K562 (cell line): Measurements from ENCODE around the gene S100A1. TPM values are rescaled to one million over a fixed set of nuclear protein-coding genes. Genes with fewer than 3 reads are reported as not detected.
"Not testable (repeated sequence)": the region's sequence is repeated elsewhere in the genome, so short reads cannot be mapped to it uniquely, and the experiment has no call there.

ENCODE experiments used
- ATAC-seq: fragments of 200-7000 bp; cut with Tn5 transposase; 3 replicates; pipeline ENCODE4 v1.9.1; 2020; ENCODE audit warnings: moderate library complexity
- BruUV-seq: library from RNA; stranded (reverse); fragments of 400-500 nt; replicated peaks from 2 replicates; lab custom pipeline; 2021; lab: Mats Ljungman, UMichigan
- CTCF ChIA-PET: fragments of 300-600 bp; formaldehyde crosslinking; extraction: SDS; loops from one replicate; lab custom pipeline; 2021; ENCODE audit warnings: low intra/inter-chr PET ratio; lab: Yijun Ruan, JAX
- POLR2A ChIA-PET: fragments of 300-600, 350-650 bp; sonication (Branson Sonifier 250); formaldehyde crosslinking; extraction: SDS; loops from one replicate; lab custom pipeline; 2021; ENCODE audit warnings: antibody characterized with exemption, inconsistent platforms; lab: Yijun Ruan, JAX
- DNase-seq, 4 experiments: peaks; one replicate each; pipeline versions ENCODE4 v3.0.0 to v3.0.0-alpha.2; 2011 to 2018; ENCODE audit warnings: low spot score in 3 of 4, mixed read lengths in 3 of 4; ENCODE audit errors: extremely low read depth in 1 of 4
- FAIRE-seq: peaks from 2 replicates; lab custom pipeline; 2011; peaks lifted over from hg19 to GRCh38; lab: Jason Lieb, UNC
- H2AFZ ChIP-seq: 2 replicates; pipeline ENCODE4 v1.6.0; 2011; ENCODE audit warnings: low read depth, low read length, control low read depth, inconsistent platforms
- H3K27ac ChIP-seq: fragments of 200-600 bp; 3 replicates; pipeline ENCODE4 v1.8.0; 2011; ENCODE audit warnings: low read depth, mild to moderate bottlenecking, control low read depth, inconsistent platforms, low read length, moderate library complexity, mixed read lengths; ENCODE audit errors: extremely low read depth
- H3K27me3 ChIP-seq, 2 experiments: fragments of 300-600 bp in 1 of 2; 2 replicates in 1 of 2; 3 replicates in 1 of 2; pipeline versions ENCODE4 v1.6.0 to v1.8.0; 2011; ENCODE audit warnings: inconsistent platforms in 2 of 2, low read length in 2 of 2, mild to moderate bottlenecking in 1 of 2, mixed read lengths in 1 of 2, moderate library complexity in 1 of 2; ENCODE audit not compliant: control insufficient read depth in 2 of 2, insufficient read depth in 2 of 2
- H3K36me3 ChIP-seq: fragments of 300-600 bp; 3 replicates; pipeline ENCODE4 v1.8.0; 2011; ENCODE audit warnings: mild to moderate bottlenecking, low read length, inconsistent platforms; ENCODE audit not compliant: control insufficient read depth, insufficient read depth
- H3K4me1 ChIP-seq, 2 experiments: fragments of 200-600 bp in 1 of 2; replicated peaks in 1 of 2; 2 replicates in 1 of 2; 3 replicates in 1 of 2; pipeline versions ENCODE4 v1.5.1 to v1.8.0; 2011; ENCODE audit warnings: inconsistent platforms in 2 of 2, low read length in 2 of 2, mild to moderate bottlenecking in 1 of 2, mixed read lengths in 1 of 2, moderate library complexity in 1 of 2; ENCODE audit not compliant: control insufficient read depth in 2 of 2, insufficient read depth in 2 of 2
- H3K4me2 ChIP-seq: 2 replicates; pipeline ENCODE4 v1.6.1; 2011; ENCODE audit warnings: low read length, control low read depth, inconsistent platforms, mixed read lengths; ENCODE audit not compliant: insufficient read depth
- H3K4me3 ChIP-seq: fragments of 200-600 bp; sonication (generic), shearing (Covaris generic); 2 replicates; pipeline ENCODE4 v1.5.1; 2016; ENCODE audit warnings: control low read depth, inconsistent platforms
- H3K79me2 ChIP-seq: fragments of 200-600 bp; 3 replicates; pipeline ENCODE4 v1.8.0; 2011; ENCODE audit warnings: low read length, inconsistent platforms; ENCODE audit not compliant: control insufficient read depth, insufficient read depth
- H3K9ac ChIP-seq, 2 experiments: 2 replicates each; pipeline versions ENCODE4 v1.6.0 to v1.6.1; 2011; ENCODE audit warnings: low read depth in 2 of 2, low read length in 2 of 2, control low read depth in 1 of 2, inconsistent platforms in 1 of 2, mild to moderate bottlenecking in 1 of 2, mixed read lengths in 1 of 2; ENCODE audit not compliant: insufficient read depth in 1 of 2
- H3K9me1 ChIP-seq: one replicate; pipeline ENCODE4 v1.6.0; 2011; ENCODE audit warnings: inconsistent platforms, mild to moderate bottlenecking, low read length, moderate library complexity; ENCODE audit not compliant: control insufficient read depth, insufficient read depth
- H3K9me3 ChIP-seq: replicated peaks from 2 replicates; pipeline ENCODE4 v1.5.1; 2011; ENCODE audit warnings: low read depth, low read length, inconsistent platforms; ENCODE audit not compliant: control insufficient read depth, insufficient read depth
- H4K20me1 ChIP-seq: replicated peaks from 2 replicates; pipeline ENCODE4 v1.6.1; 2011; ENCODE audit warnings: low read length, inconsistent platforms, mixed read lengths; ENCODE audit not compliant: control insufficient read depth, insufficient read depth
- WGBS: fragments of 100-300 bp; shearing (Covaris generic); methylation state at CpG from one replicate; pipeline ENCODE4 v1.1.6; 2016; ENCODE audit warnings: low coverage, mixed read lengths; ENCODE audit not compliant: insufficient coverage; ENCODE audit errors: missing lambda C conversion rate; 5-methylcytosine and 5-hydroxymethylcytosine counted together
- in situ Hi-C: fragments of 300-500 bp; cut with MboI; formaldehyde crosslinking; loops from 4 replicates; pipeline ENCODE4 v1.15.0; 2018; ENCODE audit warnings: inconsistent platforms, mixed read lengths
- intact Hi-C: fragments of 100-400 bp; cut with micrococcal nuclease; formaldehyde crosslinking; loops from 2 replicates; pipeline ENCODE4 v1.14.2; 2022
- polyA plus RNA-seq, 8 experiments: library from polyadenylated mRNA; depleted of rRNA in 4 of 8; stranded (reverse) in 5 of 8; unstranded in 3 of 8; fragments of >200 nt; fragmentation: Nextera tagmentation in 2 of 8; fragmentation: Illumina TruSeq in 1 of 8; extraction: Ambion mirVana in 2 of 8; extraction: Trizol in 1 of 8; gene quantifications; 2 replicates each; pipeline versions ENCODE4 v1.2.1 to v1.2.3, GENCODE V29; 2011 to 2014; ENCODE audit warnings: inconsistent platforms in 1 of 8, missing spikeins in 1 of 8
- total RNA-seq, 7 experiments: library from RNA; depleted of rRNA in 6 of 7; stranded (reverse); fragments of >200 nt in 6 of 7; fragmentation: Illumina TruSeq in 2 of 7; extraction: Trizol in 2 of 7; gene quantifications; 2 replicates each; pipeline versions ENCODE4 v1.2.1 to v1.2.3, GENCODE V29; 2011 to 2021; ENCODE audit warnings: low replicate concordance in 1 of 7
- TF ChIP-seq, protein P1 (sequence below): fragments of 250-450 bp; sonication (Bioruptor Pico); IDR thresholded peaks from 2 replicates; pipeline ENCODE4 v1.8.0; 2022; ENCODE audit warnings: moderate library complexity, mild to moderate bottlenecking, inconsistent platforms

The S100A1 gene
- total and polyA plus RNA-seq, 9 of the 15 experiments (the other 6 are each of a cell fraction or from before 2014, with no cell fraction given): 0.44 to 30.1 (median 12.7) TPM

DNA sequence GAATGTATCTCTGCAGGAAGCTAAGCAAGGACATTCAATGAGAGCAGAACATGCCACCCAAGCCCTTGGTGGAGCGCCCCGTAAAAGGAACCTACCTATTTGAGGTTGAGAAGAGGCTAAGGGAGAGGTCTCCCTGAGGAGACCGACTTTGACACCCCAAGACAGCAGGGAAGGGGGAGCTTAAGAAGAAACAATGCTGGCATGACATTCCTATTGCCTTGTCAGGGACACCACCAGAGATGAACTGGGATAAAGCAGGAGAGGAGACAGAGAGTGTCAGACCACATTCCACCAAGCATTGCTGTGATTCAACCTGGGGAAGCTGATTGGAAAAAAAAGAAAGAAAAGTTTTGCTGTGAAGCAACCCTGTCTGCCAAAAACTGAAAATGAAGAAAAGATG lies 49.3 kb upstream of the S100A1 start:
- Histone ChIP-seq H3K9ac (no peak overlapping the region), H4K20me1 (no peaks in the 10 kb centered on the region), H3K4me2 (no peak overlapping the region), H3K9me3 (no peaks in the 10 kb centered on the region), H3K79me2 (no peaks in the 10 kb centered on the region), H3K36me3 (no peaks in the 10 kb centered on the region), H3K9me1 (no peaks in the 10 kb centered on the region), H3K27ac (no peak overlapping the region), H2AFZ (no peak overlapping the region), H3K27me3 (no peaks in the 10 kb centered on the region), H3K4me1 (peaks cover 0 to 5% of the 10 kb centered on the region in 2 experiments; a peak in 2 of 5 replicates), H3K4me3 (no peak overlapping the region)
- ChIA-PET CTCF (no interaction called here), POLR2A (interaction anchor here (0.6 to 1.1 kb wide), 2 partner anchors 18 to 19 kb away, joined by 3 read pairs; no protein-coding TSS in a partner anchor)
- DNase-seq (no peak), ATAC-seq (no peak), FAIRE-seq (no peak)
- no TSS peak for BruUV-seq
- WGBS: 5% methylated on average over 3 of the region's 3 CpGs
- in situ Hi-C loops (no loop called here), intact Hi-C loops (no loop called here)
- TF ChIP-seq, protein P1, sequence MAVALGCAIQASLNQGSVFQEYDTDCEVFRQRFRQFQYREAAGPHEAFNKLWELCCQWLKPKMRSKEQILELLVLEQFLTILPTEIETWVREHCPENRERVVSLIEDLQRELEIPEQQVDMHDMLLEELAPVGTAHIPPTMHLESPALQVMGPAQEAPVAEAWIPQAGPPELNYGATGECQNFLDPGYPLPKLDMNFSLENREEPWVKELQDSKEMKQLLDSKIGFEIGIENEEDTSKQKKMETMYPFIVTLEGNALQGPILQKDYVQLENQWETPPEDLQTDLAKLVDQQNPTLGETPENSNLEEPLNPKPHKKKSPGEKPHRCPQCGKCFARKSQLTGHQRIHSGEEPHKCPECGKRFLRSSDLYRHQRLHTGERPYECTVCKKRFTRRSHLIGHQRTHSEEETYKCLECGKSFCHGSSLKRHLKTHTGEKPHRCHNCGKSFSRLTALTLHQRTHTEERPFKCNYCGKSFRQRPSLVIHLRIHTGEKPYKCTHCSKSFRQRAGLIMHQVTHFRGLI (CRISPR knock-in tag): no peak

DNA sequence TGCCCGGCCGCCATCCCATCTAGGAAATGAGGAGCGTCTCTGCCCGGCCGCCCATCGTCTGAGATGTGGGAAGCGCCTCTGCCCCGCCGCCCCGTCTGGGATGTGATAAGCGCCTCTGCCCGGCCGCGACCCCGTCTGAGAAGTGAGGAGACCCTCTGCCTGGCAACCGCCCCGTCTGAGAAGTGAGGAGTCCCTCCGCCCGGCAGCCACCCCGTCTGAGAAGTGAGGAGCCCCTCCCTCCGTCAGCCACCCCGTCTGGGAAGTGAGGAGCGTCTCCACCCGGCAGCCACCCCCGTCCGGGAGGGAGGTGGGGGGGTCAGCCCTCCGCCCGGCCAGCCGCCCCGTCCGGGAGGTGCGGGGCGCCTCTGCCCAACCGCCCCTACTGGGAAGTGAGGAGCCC lies 45.4 kb upstream of the S100A1 start:
- H3K4me1 ChIP-seq, H3K9me1 ChIP-seq, ATAC-seq, H3K79me2 ChIP-seq, H3K27ac ChIP-seq, H3K27me3 ChIP-seq, H3K9ac ChIP-seq, FAIRE-seq, BruUV-seq, H2AFZ ChIP-seq, CTCF ChIA-PET, intact Hi-C loops, H3K36me3 ChIP-seq, H3K9me3 ChIP-seq, in situ Hi-C loops, H4K20me1 ChIP-seq, DNase-seq, H3K4me2 ChIP-seq, H3K4me3 ChIP-seq: not testable (repeated sequence)
- POLR2A ChIA-PET: interaction anchor here (1.3 kb wide), 1 partner anchor 10 kb away, joined by 4 read pairs; no protein-coding TSS in a partner anchor
- 20% methylated on average over 1 of the region's 34 CpGs for WGBS
